SH-SY5Y (cell line): ENCODE data around the gene BTNL9.

ENCODE experiments used
- GATA2 ChIP-seq: IDR thresholded peaks from 2 replicates; pipeline ENCODE4 v1.6.1; 2011; ENCODE audit warnings: mild to moderate bottlenecking, low read depth, low read length
- GATA3 ChIP-seq: IDR thresholded peaks from 2 replicates; pipeline ENCODE4 v1.6.1; 2011; ENCODE audit warnings: low read depth, mild to moderate bottlenecking, low read length, moderate library complexity

BTNL9 gene

DNA sequence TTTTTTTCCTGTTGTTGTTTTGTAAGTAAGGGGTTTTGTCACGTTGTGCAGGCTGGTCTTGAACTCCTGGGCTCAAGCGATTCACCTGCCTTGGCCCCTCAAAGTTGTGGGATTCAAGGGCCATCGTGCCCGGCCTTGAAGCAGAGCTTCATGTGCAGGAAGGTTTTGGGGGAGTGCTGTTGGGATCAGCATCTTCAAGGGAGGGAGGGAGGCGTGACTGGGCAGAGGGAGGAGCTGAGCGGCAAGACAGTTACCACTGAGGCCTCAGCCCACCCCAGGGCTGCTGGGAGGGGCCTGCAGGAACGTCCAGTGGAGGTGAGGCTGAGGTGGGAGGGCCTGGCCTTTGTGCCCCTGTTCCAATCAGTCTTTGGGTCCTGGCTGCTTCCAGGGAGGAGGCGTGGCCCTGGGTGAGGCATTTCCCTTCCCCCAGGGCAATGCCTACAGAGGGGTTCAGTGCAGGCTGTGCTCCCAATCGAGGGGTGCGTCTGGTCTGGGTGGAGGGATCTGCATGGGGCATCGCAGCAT is 69.5 kb downstream of the BTNL9 start:
- TF ChIP-seq GATA3, result no peak
- no peak for TF ChIP-seq GATA2

DNA sequence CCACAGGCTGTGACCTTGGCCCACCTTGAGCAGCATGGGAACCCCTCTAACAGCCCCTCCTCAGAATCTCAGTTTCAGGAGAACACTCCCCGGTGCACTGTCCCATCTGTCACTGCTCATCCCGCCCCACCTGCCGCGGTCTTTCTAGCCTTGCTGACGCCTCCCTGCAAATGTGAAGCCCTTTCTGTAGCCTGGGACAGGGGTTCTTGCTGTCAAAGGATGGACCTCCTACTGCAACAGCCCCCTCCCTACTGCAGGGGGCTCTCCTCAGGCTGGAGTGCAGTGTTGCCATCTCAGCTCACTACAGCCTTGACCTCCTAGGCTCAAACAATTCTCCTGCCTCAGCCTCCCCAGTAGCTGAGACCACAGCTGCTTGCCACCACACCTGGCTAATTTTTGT is 70.9 kb downstream of the BTNL9 start:
- TF ChIP-seq GATA3, result no peak
- no peak for TF ChIP-seq GATA2
